Measurements from ENCODE around the gene NINJ2. TPM values are rescaled to one million over a fixed set of nuclear protein-coding genes. Genes with fewer than 3 reads are reported as not detected.

NINJ2 gene
- total RNA-seq, 1 donor from 2014 or later, result not detected

DNA sequence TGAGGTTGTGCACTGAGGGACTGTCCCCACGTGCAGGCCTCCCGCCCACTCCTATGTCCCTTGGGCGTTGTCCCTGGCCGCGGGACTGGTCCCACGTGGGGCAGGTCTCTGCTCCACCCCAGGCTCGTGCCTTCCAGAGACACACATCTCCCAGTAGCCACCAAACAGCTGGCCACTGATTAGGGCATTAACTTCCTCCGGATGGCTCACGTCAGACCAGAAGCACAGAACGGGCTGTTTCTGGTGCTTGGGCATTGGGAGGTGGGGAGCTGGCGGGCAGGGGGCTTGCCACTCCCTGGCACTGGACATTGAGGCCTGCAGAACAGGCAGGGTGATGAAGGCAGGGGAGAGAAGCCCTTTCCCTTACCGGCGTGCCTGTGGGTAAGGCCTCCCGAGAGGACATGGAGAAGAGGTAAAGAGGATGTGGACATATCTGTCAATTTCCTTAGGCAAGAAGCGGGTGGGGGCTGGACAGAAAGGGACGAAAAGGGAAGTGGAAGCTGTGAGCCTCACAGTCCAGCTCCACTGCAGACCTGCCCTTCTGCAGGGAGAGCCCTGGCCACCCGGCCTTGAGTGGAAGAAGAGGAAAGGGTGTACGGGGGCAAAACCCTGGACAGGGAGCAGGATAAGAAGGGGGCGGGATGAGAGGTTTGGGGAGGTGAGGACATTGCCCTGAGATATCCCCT, 101.2 kb downstream of the NINJ2 start:
- H3K36me3 Mint-ChIP-seq, result peaks cover 2% of the 10 kb centered on the region

GRCh38 chr12:561391-561705, 101.9 kb downstream of the NINJ2 start:
- peaks cover 5% of the 10 kb centered on the region for H3K36me3 Mint-ChIP-seq
- DNase-seq (ENCODE audit: extremely low spot score, unreplicated experiment), result no peak
- H3K9me3 Mint-ChIP-seq, result no peaks in the 10 kb centered on the region
- no peak overlapping the region for H3K27ac Mint-ChIP-seq
- H3K27me3 Mint-ChIP-seq, result peaks cover 4% of the 10 kb centered on the region
- TF ChIP-seq, protein P1, sequence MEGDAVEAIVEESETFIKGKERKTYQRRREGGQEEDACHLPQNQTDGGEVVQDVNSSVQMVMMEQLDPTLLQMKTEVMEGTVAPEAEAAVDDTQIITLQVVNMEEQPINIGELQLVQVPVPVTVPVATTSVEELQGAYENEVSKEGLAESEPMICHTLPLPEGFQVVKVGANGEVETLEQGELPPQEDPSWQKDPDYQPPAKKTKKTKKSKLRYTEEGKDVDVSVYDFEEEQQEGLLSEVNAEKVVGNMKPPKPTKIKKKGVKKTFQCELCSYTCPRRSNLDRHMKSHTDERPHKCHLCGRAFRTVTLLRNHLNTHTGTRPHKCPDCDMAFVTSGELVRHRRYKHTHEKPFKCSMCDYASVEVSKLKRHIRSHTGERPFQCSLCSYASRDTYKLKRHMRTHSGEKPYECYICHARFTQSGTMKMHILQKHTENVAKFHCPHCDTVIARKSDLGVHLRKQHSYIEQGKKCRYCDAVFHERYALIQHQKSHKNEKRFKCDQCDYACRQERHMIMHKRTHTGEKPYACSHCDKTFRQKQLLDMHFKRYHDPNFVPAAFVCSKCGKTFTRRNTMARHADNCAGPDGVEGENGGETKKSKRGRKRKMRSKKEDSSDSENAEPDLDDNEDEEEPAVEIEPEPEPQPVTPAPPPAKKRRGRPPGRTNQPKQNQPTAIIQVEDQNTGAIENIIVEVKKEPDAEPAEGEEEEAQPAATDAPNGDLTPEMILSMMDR (conservative IDR thresholded peaks at IDR 0.05), result no peak
- no peaks in the 10 kb centered on the region for H3K4me1 Mint-ChIP-seq (ENCODE audit: unreplicated experiment)
- no peak overlapping the region for H3K4me3 Mint-ChIP-seq

More for the DNA sequence above, 101.2 kb downstream of the NINJ2 start:
- H3K9me3 Mint-ChIP-seq, result no peaks in the 10 kb centered on the region
- TF ChIP-seq, protein P1 (conservative IDR thresholded peaks at IDR 0.05), result no peak
- H3K4me3 Mint-ChIP-seq, result no peak overlapping the region
- H3K27ac Mint-ChIP-seq, result no peak overlapping the region
- no peak for DNase-seq (ENCODE audit: extremely low spot score, unreplicated experiment)
- peaks cover 6% of the 10 kb centered on the region for H3K27me3 Mint-ChIP-seq
- no peaks in the 10 kb centered on the region for H3K4me1 Mint-ChIP-seq (ENCODE audit: unreplicated experiment)

GRCh38 chr12:560691-561390, 102.4 kb downstream of the NINJ2 start:
- H3K27ac Mint-ChIP-seq, result no peak overlapping the region
- TF ChIP-seq, protein P1 (conservative IDR thresholded peaks at IDR 0.05), result no peak
- peaks cover 4% of the 10 kb centered on the region for H3K27me3 Mint-ChIP-seq
- no peaks in the 10 kb centered on the region for H3K9me3 Mint-ChIP-seq
- H3K4me3 Mint-ChIP-seq, result no peak overlapping the region
- no peaks in the 10 kb centered on the region for H3K4me1 Mint-ChIP-seq (ENCODE audit: unreplicated experiment)
- peaks cover 5% of the 10 kb centered on the region for H3K36me3 Mint-ChIP-seq
- no peak for DNase-seq (ENCODE audit: extremely low spot score, unreplicated experiment)

- Mint-ChIP-seq H3K27ac (no peak overlapping the region), H3K27me3 (peaks cover 4% of the 10 kb centered on the region), H3K4me1 (ENCODE audit: unreplicated experiment) (no peaks in the 10 kb centered on the region), H3K9me3 (no peaks in the 10 kb centered on the region), H3K4me3 (no peak overlapping the region), H3K36me3 (peaks cover 9% of the 10 kb centered on the region)
- TF ChIP-seq, protein P1 (conservative IDR thresholded peaks at IDR 0.05), result no peak
- no peak for DNase-seq (ENCODE audit: extremely low spot score, unreplicated experiment)
Measured at GRCh38 chr12:559906-560455, 103.3 kb downstream of the NINJ2 start.

DNA sequence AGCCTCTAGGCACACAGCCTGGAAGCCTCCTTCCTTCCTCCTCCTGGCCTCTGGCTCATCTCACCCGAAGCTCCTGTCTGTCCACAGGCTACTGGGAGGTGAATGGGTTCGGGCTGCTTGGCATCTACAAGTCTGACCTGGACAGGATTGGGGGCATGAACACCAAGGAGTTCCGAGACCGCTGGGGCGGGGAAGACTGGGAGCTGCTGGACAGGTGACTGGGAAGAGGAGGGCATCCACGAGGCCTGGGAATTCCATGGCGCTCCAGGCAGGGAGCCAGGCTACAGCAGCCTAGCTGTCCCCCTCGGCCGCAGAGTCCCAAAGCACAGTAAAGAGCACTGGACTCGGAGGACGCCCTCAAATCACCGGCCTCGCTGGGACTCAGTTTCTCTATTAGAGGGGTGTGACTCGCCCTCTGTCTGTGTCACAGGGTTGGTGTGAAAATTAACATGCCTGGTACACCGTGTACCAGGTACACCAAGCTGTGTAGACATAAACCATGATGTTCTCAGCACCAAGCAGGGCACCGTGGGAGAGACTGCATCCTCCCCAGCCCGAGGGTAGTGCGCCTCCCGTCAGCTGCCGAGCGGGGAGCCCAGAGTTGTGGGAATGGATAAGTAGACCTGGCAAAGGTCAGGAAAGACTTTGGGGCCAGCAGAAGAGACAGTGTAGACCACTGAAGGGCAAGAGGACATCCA, 103.9 kb downstream of the NINJ2 start:
- Mint-ChIP-seq H3K9me3 (no peaks in the 10 kb centered on the region), H3K27ac (no peak overlapping the region), H3K27me3 (peaks cover 4% of the 10 kb centered on the region), H3K36me3 (peaks cover 10% of the 10 kb centered on the region), H3K4me3 (no peak overlapping the region), H3K4me1 (ENCODE audit: unreplicated experiment) (no peaks in the 10 kb centered on the region)
- no peak for DNase-seq (ENCODE audit: extremely low spot score, unreplicated experiment)
- TF ChIP-seq, protein P1 (conservative IDR thresholded peaks at IDR 0.05), result no peak
